HEK293 (cell line): Measurements from ENCODE around the gene PSMF1.

Experiments used
- KLF16 ChIP-seq: fragments of 450-650 bp; formaldehyde crosslinking; IDR thresholded peaks from 2 replicates; pipeline ENCODE4 v1.5.1; 2017; ENCODE audit warnings: missing biosample characterization, missing genetic modification characterization
- MYNN ChIP-seq: fragments of 450-650 bp; formaldehyde crosslinking; IDR thresholded peaks from 2 replicates; pipeline ENCODE4 v1.5.1; 2016; ENCODE audit warnings: missing biosample characterization, missing genetic modification characterization, borderline replicate concordance
- PATZ1 ChIP-seq: fragments of 450-650 bp; formaldehyde crosslinking; IDR thresholded peaks from 2 replicates; pipeline ENCODE4 v1.5.1; 2016; ENCODE audit warnings: missing biosample characterization, missing genetic modification characterization
- PRDM10 ChIP-seq: fragments of 450-650 bp; formaldehyde crosslinking; IDR thresholded peaks from 2 replicates; pipeline ENCODE4 v1.5.1; 2016; ENCODE audit warnings: missing biosample characterization, missing genetic modification characterization
- PRDM6 ChIP-seq: fragments of 450-650 bp; formaldehyde crosslinking; IDR thresholded peaks from 2 replicates; pipeline ENCODE4 v1.5.1; 2017; ENCODE audit warnings: missing biosample characterization, missing genetic modification characterization
- REPIN1 ChIP-seq: fragments of 450-650 bp; formaldehyde crosslinking; IDR thresholded peaks from 2 replicates; pipeline ENCODE4 v1.5.1; 2017; ENCODE audit warnings: missing biosample characterization, missing genetic modification characterization, low read depth
- SP3 ChIP-seq: fragments of 450-650 bp; formaldehyde crosslinking; IDR thresholded peaks from 2 replicates; pipeline ENCODE4 v1.5.1; 2016; ENCODE audit warnings: missing biosample characterization, missing genetic modification characterization
- YY1 ChIP-seq: fragments of 450-650 bp; formaldehyde crosslinking; IDR thresholded peaks from 2 replicates; pipeline ENCODE4 v1.5.1; 2018; ENCODE audit warnings: missing biosample characterization, missing genetic modification characterization
- YY2 ChIP-seq: fragments of 450-650 bp; formaldehyde crosslinking; IDR thresholded peaks from 2 replicates; pipeline ENCODE4 v1.5.1; 2016; ENCODE audit warnings: missing biosample characterization, missing genetic modification characterization
- ZBTB17 ChIP-seq: fragments of 450-650 bp; formaldehyde crosslinking; IDR thresholded peaks from 2 replicates; pipeline ENCODE4 v1.5.1; 2016; ENCODE audit warnings: missing biosample characterization, missing genetic modification characterization
- ZBTB48 ChIP-seq: fragments of 450-650 bp; formaldehyde crosslinking; IDR thresholded peaks from 2 replicates; pipeline ENCODE4 v1.5.1; 2016; ENCODE audit warnings: missing biosample characterization, missing genetic modification characterization
- ZFP41 ChIP-seq: fragments of 450-650 bp; formaldehyde crosslinking; IDR thresholded peaks from 2 replicates; pipeline ENCODE4 v1.5.1; 2016; ENCODE audit warnings: missing biosample characterization, missing genetic modification characterization, borderline replicate concordance
- ZNF19 ChIP-seq: fragments of 450-650 bp; formaldehyde crosslinking; IDR thresholded peaks from 2 replicates; pipeline ENCODE4; 2016; ENCODE audit warnings: missing biosample characterization, missing genetic modification characterization, low read depth
- ZNF2 ChIP-seq: fragments of 450-650 bp; formaldehyde crosslinking; IDR thresholded peaks from 2 replicates; pipeline ENCODE4 v1.5.1; 2016; ENCODE audit warnings: missing biosample characterization, missing genetic modification characterization
- ZNF211 ChIP-seq: fragments of 450-650 bp; formaldehyde crosslinking; IDR thresholded peaks from 2 replicates; pipeline ENCODE4 v1.5.1; 2016; ENCODE audit warnings: low read depth, missing biosample characterization, missing genetic modification characterization
- ZNF24 ChIP-seq: fragments of 450-650 bp; formaldehyde crosslinking; IDR thresholded peaks from 2 replicates; pipeline ENCODE4 v1.5.1; 2016; ENCODE audit warnings: missing biosample characterization, missing genetic modification characterization
- ZNF324 ChIP-seq: fragments of 450-650 bp; formaldehyde crosslinking; IDR thresholded peaks from 2 replicates; pipeline ENCODE4 v1.5.1; 2016; ENCODE audit warnings: missing biosample characterization, missing genetic modification characterization
- ZNF341 ChIP-seq: fragments of 450-650 bp; formaldehyde crosslinking; IDR thresholded peaks from 2 replicates; pipeline ENCODE4; 2016; ENCODE audit warnings: low read depth, missing biosample characterization, missing genetic modification characterization
- ZNF366 ChIP-seq: fragments of 450-650 bp; formaldehyde crosslinking; conservative IDR thresholded peaks from 2 replicates; pipeline ENCODE4 v1.5.1; 2016; ENCODE audit warnings: missing biosample characterization, missing genetic modification characterization
- ZNF394 ChIP-seq: fragments of 450-650 bp; formaldehyde crosslinking; IDR thresholded peaks from 2 replicates; pipeline ENCODE4 v1.5.1; 2016; ENCODE audit warnings: missing biosample characterization, missing genetic modification characterization, mild to moderate bottlenecking, moderate library complexity, borderline replicate concordance
- ZNF398 ChIP-seq: fragments of 450-650 bp; formaldehyde crosslinking; IDR thresholded peaks from 2 replicates; pipeline ENCODE4 v1.5.1; 2017; ENCODE audit warnings: missing biosample characterization, missing genetic modification characterization
- ZNF416 ChIP-seq: fragments of 450-650 bp; formaldehyde crosslinking; IDR thresholded peaks from 2 replicates; pipeline ENCODE4 v1.5.1; 2016; ENCODE audit warnings: missing biosample characterization, missing genetic modification characterization
- ZNF558 ChIP-seq: fragments of 450-650 bp; formaldehyde crosslinking; IDR thresholded peaks from 2 replicates; pipeline ENCODE4 v1.5.1; 2016; ENCODE audit warnings: missing biosample characterization, missing genetic modification characterization
- ZNF580 ChIP-seq: fragments of 450-650 bp; formaldehyde crosslinking; IDR thresholded peaks from 2 replicates; pipeline ENCODE4 v1.5.1; 2016; ENCODE audit warnings: missing biosample characterization, missing genetic modification characterization
- ZNF610 ChIP-seq: fragments of 450-650 bp; formaldehyde crosslinking; IDR thresholded peaks from 2 replicates; pipeline ENCODE4 v1.5.1; 2016; ENCODE audit warnings: missing biosample characterization, missing genetic modification characterization, borderline replicate concordance
- ZNF654 ChIP-seq: fragments of 450-650 bp; formaldehyde crosslinking; IDR thresholded peaks from 2 replicates; pipeline ENCODE4 v1.5.1; 2016; ENCODE audit warnings: low read depth, missing biosample characterization, missing genetic modification characterization
- ZNF707 ChIP-seq: fragments of 450-650 bp; formaldehyde crosslinking; IDR thresholded peaks from 2 replicates; pipeline ENCODE4 v1.5.1; 2016; ENCODE audit warnings: missing biosample characterization, missing genetic modification characterization
- ZNF776 ChIP-seq: fragments of 450-650 bp; formaldehyde crosslinking; IDR thresholded peaks from 2 replicates; pipeline ENCODE4 v1.5.0; 2017; ENCODE audit warnings: missing biosample characterization, missing genetic modification characterization, borderline replicate concordance
- ZSCAN16 ChIP-seq: fragments of 450-650 bp; formaldehyde crosslinking; IDR thresholded peaks from 2 replicates; pipeline ENCODE4 v1.5.1; 2016; ENCODE audit warnings: missing biosample characterization, missing genetic modification characterization
- ZSCAN4 ChIP-seq: fragments of 450-650 bp; formaldehyde crosslinking; IDR thresholded peaks from 2 replicates; pipeline ENCODE4 v1.5.1; 2017; ENCODE audit warnings: missing biosample characterization, missing genetic modification characterization

Gene PSMF1

GRCh38 chr20:1185790-1186334, 67.5 kb downstream of the PSMF1 start (continued):
- TF ChIP-seq ZNF558 (no peak), ZNF707 (tag by site-specific recombination) (no peak), KLF16 (tag by site-specific recombination) (no peak), ZNF416 (tag by site-specific recombination) (no peak), SP3 (tag by site-specific recombination) (peak; percentile 62), ZNF366 (tag by site-specific recombination) (no peak), PRDM6 (tag by site-specific recombination) (no peak), ZSCAN16 (no peak), ZFP41 (tag by site-specific recombination) (no peak), ZNF19 (tag by site-specific recombination) (no peak), ZNF398 (0 out of 2 replicates have a peak, but pooled peaks have one; percentile 1), ZNF2 (tag by site-specific recombination) (no peak), ZNF324 (tag by site-specific recombination) (no peak), ZNF341 (tag by site-specific recombination) (no peak), PRDM10 (peak; percentile 86), YY2 (no peak), ZNF24 (no peak), ZNF394 (no peak), ZNF654 (tag by site-specific recombination) (peak; percentile 69), PATZ1 (tag by site-specific recombination) (peak; percentile 78), ZNF610 (no peak), ZSCAN4 (no peak), REPIN1 (tag by site-specific recombination) (no peak), ZNF580 (tag by site-specific recombination) (no peak), MYNN (tag by site-specific recombination) (no peak), ZBTB17 (0 out of 2 replicates have a peak, but pooled peaks have one; percentile 19), ZBTB48 (no peak), ZNF211 (tag by site-specific recombination) (no peak), ZNF776 (tag by site-specific recombination) (no peak), YY1 (tag by site-specific recombination) (no peak)
